ENCODE data around the gene NKX1-1.
"Not testable (repeated sequence)": the region's sequence is repeated elsewhere in the genome, so short reads cannot be mapped to it uniquely, and the experiment has no call there.

NKX1-1 gene

GRCh38 chr4:1406394-1406980, at the start of gene NKX1-1:
TSS of gene NKX1-1 (minus strand) at chr4:1406442. CDS start at chr4:1406442, 0 bp downstream.
- H3K9me3 Mint-ChIP-seq, result no peaks in the 10 kb centered on the region
- H3K36me3 Mint-ChIP-seq, result peaks cover 10% of the 10 kb centered on the region
- ATAC-seq, result no peak
- H3K27ac Mint-ChIP-seq, result no peak within 1 kb of the TSS
- no peak within 1 kb of the TSS for H3K4me3 Mint-ChIP-seq
- no peak for DNase-seq (ENCODE audit: low spot score in 2 of 2)
- peaks cover 5% of the 10 kb centered on the region for H3K4me1 Mint-ChIP-seq

- H3K4me1 Mint-ChIP-seq, result no peaks in the 10 kb centered on the region
- H3K27ac Mint-ChIP-seq, result no peak overlapping the region
- H3K9me3 Mint-ChIP-seq, result peaks cover 18% of the 10 kb centered on the region
- DNase-seq (ENCODE audit: low spot score in 2 of 2) (no peak), ATAC-seq (no peak)
- no peaks in the 10 kb centered on the region for H3K36me3 Mint-ChIP-seq
- no peak overlapping the region for H3K4me3 Mint-ChIP-seq
Measured at GRCh38 chr4:1453731-1454130, 47.5 kb upstream of the NKX1-1 start.

GRCh38 chr4:1452431-1453051, 46.3 kb upstream of the NKX1-1 start:
- Mint-ChIP-seq H3K4me1 (no peaks in the 10 kb centered on the region), H3K27ac (no peak overlapping the region), H3K9me3 (peaks cover 18% of the 10 kb centered on the region), H3K4me3 (no peak overlapping the region), H3K36me3 (no peaks in the 10 kb centered on the region)
- no peak for ATAC-seq
- no peak for DNase-seq (ENCODE audit: low spot score in 2 of 2)

GRCh38 chr4:1451752-1452122, 45.5 kb upstream of the NKX1-1 start:
- Mint-ChIP-seq H3K4me3 (no peak overlapping the region), H3K36me3 (no peaks in the 10 kb centered on the region), H3K27ac (no peak overlapping the region), H3K4me1 (no peaks in the 10 kb centered on the region), H3K9me3 (peaks cover 18% of the 10 kb centered on the region)
- DNase-seq (ENCODE audit: low spot score in 2 of 2) (no peak), ATAC-seq (no peak)

DNA sequence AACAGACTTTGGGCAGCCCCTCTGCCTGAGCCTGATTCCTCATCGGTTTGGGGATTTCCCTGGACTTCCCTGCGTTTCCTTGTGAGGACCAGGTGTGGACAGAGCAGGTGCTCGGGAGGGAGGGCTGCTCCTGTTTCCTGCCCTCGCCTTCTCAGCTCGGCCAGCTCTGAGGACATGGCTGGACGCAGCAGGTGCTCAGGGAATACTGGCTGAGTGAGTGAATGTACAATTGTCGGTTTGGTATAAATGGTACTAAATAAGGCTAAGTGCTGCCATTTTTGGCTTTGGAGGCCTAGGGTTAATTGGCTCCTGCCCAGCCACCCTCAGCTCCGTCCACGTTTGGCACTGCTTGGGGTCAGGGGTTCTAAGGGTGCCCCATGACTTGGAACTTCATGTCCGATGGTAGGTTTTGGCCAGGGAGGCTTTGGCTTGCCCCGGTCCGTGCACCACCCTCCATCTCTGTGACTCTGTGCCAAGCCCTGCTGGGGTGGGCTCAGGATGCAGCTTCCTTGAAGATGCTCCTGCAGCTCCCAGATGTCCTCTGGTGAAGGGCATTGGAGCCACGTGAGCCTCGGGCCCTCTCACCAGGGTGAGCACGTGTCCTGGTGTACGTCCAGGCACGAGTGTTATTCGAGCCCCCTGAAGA, 45.0 kb upstream of the NKX1-1 start:
- Mint-ChIP-seq H3K9me3 (peaks cover 18% of the 10 kb centered on the region), H3K4me3 (no peak overlapping the region), H3K27ac (no peak overlapping the region), H3K4me1 (no peaks in the 10 kb centered on the region), H3K36me3 (no peaks in the 10 kb centered on the region)
- ATAC-seq (no peak), DNase-seq (ENCODE audit: low spot score in 2 of 2) (no peak)

DNA sequence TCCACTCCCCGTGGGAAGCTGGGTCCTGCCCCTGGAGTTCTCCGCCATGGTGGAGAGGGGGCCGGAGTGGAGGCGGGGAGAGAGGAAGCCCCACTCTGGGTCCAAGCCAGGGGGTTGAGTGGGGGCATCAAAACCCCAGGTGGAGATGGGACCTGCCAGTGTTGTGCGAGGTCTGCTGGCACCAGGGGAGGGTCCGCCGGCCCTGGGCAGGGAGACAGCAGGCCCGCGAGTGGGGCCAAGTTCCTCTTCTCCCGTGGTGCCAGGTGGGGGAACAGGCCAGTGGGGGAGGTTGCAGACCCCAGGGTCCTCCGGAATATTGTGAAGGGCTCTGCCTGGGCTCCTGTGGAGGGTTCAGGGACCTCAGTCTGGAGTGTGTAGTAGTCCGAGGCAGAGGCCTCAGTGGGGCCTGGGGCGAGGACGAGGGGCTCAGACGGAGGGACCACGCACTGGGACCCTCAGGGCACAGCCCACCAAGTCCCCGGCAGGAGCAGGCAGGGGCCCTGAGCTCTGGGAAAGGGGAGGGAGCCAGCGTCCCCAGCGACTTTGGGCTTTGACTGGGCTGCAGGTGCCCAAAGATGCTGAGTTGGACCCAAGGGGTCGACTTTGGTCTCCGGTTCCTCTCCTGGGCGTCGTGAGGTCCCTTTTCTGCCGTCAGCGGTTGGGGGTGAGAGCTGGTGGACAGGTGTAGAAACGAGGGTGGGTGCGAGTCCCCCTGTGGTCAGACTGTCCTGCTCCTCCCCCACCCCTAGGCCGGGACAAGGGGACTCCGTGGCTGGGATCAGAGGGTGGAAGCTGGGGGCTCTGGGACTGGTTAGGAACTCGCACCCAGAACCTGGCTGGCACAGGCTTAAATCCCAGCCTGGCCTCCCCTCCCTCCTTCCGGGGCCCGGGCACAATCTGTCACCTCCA, 43.8 kb upstream of the NKX1-1 start:
- ATAC-seq (no peak), DNase-seq (ENCODE audit: low spot score in 2 of 2) (no peak)
- H3K4me1 Mint-ChIP-seq, result no peaks in the 10 kb centered on the region
- no peak overlapping the region for H3K27ac Mint-ChIP-seq
- peaks cover 18% of the 10 kb centered on the region for H3K9me3 Mint-ChIP-seq
- no peak overlapping the region for H3K4me3 Mint-ChIP-seq
- H3K36me3 Mint-ChIP-seq, result no peaks in the 10 kb centered on the region

DNA sequence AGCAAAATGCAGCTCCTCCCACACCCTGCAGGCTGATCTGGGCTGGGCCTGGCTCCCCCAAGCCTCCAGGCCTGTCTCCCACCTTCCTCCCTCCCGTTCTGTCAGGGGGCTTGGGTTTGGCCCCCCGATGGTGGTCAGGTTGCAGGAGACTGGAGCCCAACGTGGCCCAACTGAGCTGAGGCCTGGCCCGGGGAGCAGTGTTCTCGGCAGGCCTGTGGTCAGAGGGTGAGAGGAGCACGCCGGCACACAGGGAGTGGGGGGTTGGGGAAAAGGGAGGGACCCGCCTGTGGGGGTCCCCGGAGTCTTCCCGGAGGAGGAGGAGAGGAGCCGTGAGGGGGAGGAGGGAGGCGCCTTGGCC, 43.2 kb upstream of the NKX1-1 start:
- H3K4me3 Mint-ChIP-seq, result no peak overlapping the region
- peaks cover 18% of the 10 kb centered on the region for H3K9me3 Mint-ChIP-seq
- DNase-seq (ENCODE audit: low spot score in 2 of 2), result no peak
- no peaks in the 10 kb centered on the region for H3K36me3 Mint-ChIP-seq
- H3K27ac Mint-ChIP-seq, result no peak overlapping the region
- H3K4me1 Mint-ChIP-seq, result no peaks in the 10 kb centered on the region
- ATAC-seq, result no peak

GRCh38 chr4:1448589-1449420, 42.6 kb upstream of the NKX1-1 start:
- peak; percentile 31 for ATAC-seq
- Mint-ChIP-seq H3K9me3 (peaks cover 16% of the 10 kb centered on the region), H3K4me3 (no peak overlapping the region), H3K4me1 (no peaks in the 10 kb centered on the region), H3K36me3 (no peaks in the 10 kb centered on the region), H3K27ac (no peak overlapping the region)
- DNase-seq (ENCODE audit: low spot score in 2 of 2), result no peak

DNA sequence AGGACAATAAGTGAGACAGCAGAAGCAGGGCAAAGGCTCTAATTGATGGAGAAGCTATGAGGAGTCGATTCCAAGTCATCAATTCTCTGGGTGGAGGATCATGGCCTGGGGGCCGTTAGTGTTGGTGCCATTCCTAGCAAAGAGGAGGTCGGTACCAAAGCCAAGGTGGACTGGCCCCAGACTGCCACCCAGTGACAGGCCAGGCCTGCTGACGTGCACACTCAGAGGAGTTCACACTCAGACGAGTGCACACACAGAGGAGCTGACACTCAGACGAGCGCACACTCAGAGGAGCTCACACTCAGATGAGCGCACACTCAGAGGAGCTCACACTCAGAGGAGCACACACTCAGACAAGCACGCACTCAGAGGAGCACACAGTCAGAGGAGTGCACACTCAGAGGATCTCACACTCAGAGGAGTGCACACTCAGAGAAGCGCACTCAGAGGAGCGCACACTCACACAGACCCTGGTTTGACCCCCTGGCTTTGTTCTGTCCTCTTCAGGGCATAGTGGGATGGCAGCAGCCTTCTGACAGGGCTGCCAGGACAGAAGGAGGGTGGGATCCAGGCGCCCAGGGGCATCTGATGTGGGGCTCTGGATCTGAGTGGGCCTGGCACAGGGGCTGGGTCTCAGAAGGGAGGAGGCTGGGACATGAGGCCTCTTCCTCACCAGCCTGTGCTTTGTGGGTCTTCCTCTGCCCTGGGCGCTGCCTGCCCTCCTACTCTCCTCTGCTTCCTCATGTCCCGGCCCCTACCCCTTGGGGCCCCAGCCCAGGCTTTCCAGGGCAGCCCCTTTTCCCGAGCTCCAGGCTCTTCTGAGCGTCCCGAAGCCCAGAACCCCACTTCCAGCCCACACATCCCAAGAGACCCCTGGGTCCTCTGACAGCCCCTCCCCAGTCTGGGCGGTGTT, 41.7 kb upstream of the NKX1-1 start:
- Mint-ChIP-seq H3K9me3 (peaks cover 8% of the 10 kb centered on the region), H3K27ac (no peak overlapping the region), H3K4me3 (no peak overlapping the region), H3K36me3 (no peaks in the 10 kb centered on the region), H3K4me1 (no peaks in the 10 kb centered on the region)
- DNase-seq (ENCODE audit: low spot score in 2 of 2) (no peak), ATAC-seq (no peak)

DNA sequence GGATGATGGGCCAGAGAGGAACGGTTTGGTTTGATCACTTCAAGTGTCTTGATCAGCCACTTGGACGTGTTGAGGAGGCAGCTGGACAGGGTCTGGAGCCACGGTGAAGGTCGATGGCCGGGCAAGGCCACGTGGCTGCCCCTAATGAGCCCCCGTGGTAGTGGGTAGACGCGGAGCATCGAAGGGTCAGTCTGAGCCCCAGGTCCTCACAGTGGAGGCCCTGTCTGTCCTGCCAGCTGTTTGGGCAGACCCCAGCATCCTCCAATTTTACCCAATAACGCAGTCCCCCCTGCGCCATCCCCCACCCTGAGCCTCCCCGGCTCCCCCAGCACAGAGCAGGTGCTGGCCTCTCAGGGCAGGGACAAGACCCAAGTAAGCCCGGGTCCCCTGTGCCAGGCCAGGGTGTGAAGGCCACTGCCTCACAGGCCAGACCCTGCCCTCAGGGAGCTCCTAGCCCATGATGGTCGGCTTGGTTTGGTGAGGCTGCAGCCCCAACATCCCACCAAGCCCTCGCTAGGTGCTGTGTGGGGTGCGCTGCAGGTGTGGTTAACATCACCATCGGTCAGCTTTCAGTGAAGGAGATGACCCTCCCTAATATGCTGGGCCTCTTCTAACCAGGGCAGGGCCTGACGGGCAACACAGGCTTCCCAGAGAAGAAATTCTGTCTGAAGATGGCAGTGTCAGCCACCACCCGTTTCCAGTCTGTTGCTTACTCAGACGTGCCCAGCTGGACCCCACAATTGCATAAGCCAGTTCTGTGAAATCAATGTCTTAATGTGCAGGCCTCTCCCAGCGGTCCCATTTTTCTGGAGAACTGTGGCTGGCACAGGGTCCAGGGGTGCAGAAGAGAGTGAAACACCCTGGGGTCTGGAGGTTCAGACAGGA, 40.5 kb upstream of the NKX1-1 start:
- H3K4me3 Mint-ChIP-seq, result no peak overlapping the region
- DNase-seq (ENCODE audit: low spot score in 2 of 2) (no peak), ATAC-seq (no peak)
- H3K4me1 Mint-ChIP-seq, result no peaks in the 10 kb centered on the region
- no peaks in the 10 kb centered on the region for H3K9me3 Mint-ChIP-seq
- no peaks in the 10 kb centered on the region for H3K36me3 Mint-ChIP-seq
- no peak overlapping the region for H3K27ac Mint-ChIP-seq

GRCh38 chr4:1445716-1446445, 39.6 kb upstream of the NKX1-1 start:
- Mint-ChIP-seq H3K4me3 (no peak overlapping the region), H3K9me3 (no peaks in the 10 kb centered on the region), H3K36me3 (no peaks in the 10 kb centered on the region), H3K4me1 (no peaks in the 10 kb centered on the region), H3K27ac (no peak overlapping the region)
- DNase-seq (ENCODE audit: low spot score in 2 of 2) (no peak), ATAC-seq (no peak)

GRCh38 chr4:1443688-1444172, 37.5 kb upstream of the NKX1-1 start:
- not testable (repeated sequence) for H3K27ac Mint-ChIP-seq, H3K36me3 Mint-ChIP-seq

GRCh38 chr4:1427010-1427409, 20.8 kb upstream of the NKX1-1 start:
- DNase-seq (ENCODE audit: low spot score in 2 of 2) (no peak), ATAC-seq (no peak)
- Mint-ChIP-seq H3K9me3 (no peaks in the 10 kb centered on the region), H3K4me3 (no peak overlapping the region), H3K4me1 (no peaks in the 10 kb centered on the region), H3K27ac (no peak overlapping the region), H3K36me3 (no peaks in the 10 kb centered on the region)

More at GRCh38 chr4:1443688-1444172, 37.5 kb upstream of the NKX1-1 start:
- not testable (repeated sequence) for DNase-seq (ENCODE audit: low spot score in 2 of 2); H3K4me1 Mint-ChIP-seq; H3K4me3 Mint-ChIP-seq; H3K9me3 Mint-ChIP-seq; ATAC-seq
